Stimulated activated CD4-positive, alpha-beta T cell treated with anti-CD3 and anti-CD28 coated beads, TNF-alpha, amount 100 ng/mL, for 48 hours (primary cell): ENCODE measurements around the gene CDH13.

ENCODE experiments used
- DNase-seq, 3 donors: peaks; one replicate each; pipeline ENCODE4 v3.0.0-alpha.2; 2020; ENCODE audit warnings: low read depth in 3 of 3

The CDH13 gene

DNA sequence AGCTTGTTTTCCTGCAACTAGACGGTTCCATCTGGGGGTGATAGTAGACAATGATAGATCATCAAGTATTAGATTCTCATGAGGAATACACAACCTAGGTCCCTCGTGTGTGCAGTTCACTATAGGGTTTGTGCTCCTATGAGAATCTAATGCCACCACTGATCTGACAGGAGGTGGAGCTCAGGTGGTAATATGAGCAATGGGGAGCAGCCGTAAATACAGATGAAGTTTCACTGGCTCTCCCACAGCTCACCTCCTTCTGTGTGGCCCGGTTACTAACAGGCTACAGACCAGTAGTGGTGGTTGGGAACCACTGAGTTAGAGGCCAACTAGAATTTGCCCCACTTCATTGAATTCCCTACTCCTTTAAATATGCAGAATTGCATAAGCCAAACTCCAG, 1033.5 kb downstream of the CDH13 start:
- DNase-seq: no peak

DNA sequence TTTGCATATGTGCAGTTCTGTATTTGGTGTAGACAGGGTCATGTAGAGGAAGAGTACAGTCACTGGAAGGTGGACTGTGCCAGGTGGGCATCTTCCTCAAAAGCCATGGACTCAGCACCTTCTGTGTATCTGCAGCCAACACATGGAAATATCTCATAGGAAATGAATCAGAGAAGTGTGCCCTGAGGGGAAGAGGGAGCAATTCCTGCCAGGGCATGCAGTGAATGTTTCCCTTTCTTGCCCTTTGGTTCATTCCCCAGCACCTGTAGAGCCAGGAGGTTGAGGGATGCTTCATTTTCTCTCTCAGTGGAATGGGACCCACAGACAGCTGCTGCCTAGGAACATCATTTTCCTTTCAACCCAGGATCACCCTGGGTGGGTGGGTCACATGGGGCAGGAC, 1034.9 kb downstream of the CDH13 start:
- DNase-seq: no peak

DNA sequence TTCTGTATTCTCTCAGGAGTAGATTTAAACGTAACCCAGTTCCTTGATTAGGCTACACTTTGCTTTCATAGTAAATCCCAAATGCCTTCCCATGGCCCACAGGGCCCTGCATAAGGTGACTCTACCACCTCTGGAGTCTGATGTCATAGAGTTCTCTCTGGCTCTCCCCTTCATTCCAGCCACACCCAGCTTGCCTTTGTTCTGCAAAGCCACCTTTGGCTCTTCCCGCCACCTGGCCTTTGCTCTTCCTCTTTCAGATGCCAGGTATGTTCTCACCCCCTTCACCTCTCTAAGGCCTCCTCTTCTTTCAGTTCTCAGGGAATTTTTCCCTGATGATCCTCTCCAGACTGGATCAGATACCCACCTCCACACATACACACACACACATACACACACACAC, 1039.7 kb downstream of the CDH13 start:
- no peak for DNase-seq

DNA sequence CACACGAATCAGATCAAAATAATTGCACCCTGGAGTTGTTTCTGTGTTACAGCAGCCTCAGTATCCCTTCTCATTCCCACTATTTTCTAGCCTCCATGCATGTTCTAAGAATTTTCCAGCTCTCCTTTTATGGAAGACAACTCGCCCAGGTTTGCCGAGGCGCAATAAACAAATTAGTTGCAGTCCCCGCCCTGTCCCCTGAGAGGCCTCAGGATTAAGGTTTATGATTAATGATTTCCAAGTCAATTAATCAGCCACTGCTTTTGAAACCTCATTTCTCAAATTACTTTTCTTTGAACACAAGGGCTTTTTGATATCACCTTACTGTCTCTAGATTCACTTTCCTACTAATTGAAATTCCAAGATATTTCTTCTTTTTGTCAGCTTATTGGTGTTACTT, 1042.7 kb downstream of the CDH13 start:
- no peak for DNase-seq

- DNase-seq: no peak
These were observed 1048.3 kb downstream of the CDH13 start for GRCh38 chr16:83674931-83675535.

DNA sequence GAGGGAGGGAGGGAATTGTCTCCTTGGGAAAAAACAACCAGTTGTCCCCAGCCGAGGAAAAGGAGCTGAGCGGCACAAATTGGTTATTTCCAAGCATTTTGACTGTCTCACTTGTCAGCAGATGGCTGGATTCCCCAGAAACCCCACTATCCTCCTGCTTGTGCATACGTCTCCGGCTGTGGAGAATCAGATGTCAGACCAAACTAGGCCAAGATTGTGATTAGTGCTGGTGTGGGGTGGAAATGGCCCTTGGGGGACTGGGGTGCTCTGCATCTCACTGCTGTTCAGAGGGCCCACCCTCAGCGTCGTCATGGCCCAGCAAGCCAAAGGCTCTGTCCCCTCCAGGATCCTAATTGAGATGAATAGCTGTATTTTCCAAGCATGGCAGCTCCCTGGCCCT, 1049.3 kb downstream of the CDH13 start:
- DNase-seq: no peak

DNA sequence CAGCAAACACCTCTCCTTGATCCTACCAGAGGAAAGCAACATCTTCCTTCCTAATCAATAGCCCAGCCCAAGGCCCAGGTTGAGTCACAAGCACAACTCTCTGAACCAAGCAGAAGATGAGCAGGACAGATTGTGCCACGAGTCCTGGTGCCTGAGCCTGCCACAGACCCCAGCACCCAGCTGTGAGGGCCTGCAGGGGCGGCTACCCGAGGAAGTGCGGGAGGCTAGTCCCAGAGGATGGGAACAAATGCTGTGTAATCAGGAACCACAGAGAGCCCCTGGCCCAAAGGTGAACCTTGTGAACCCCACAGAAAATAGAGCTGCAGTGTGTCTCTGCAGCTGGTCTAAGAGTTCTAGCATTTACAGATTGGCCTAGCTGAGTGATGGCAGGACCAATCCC, 1054.2 kb downstream of the CDH13 start:
- DNase-seq: no peak

- no peak for DNase-seq
These were observed 1054.7 kb downstream of the CDH13 start for GRCh38 chr16:83681381-83681956.

DNA sequence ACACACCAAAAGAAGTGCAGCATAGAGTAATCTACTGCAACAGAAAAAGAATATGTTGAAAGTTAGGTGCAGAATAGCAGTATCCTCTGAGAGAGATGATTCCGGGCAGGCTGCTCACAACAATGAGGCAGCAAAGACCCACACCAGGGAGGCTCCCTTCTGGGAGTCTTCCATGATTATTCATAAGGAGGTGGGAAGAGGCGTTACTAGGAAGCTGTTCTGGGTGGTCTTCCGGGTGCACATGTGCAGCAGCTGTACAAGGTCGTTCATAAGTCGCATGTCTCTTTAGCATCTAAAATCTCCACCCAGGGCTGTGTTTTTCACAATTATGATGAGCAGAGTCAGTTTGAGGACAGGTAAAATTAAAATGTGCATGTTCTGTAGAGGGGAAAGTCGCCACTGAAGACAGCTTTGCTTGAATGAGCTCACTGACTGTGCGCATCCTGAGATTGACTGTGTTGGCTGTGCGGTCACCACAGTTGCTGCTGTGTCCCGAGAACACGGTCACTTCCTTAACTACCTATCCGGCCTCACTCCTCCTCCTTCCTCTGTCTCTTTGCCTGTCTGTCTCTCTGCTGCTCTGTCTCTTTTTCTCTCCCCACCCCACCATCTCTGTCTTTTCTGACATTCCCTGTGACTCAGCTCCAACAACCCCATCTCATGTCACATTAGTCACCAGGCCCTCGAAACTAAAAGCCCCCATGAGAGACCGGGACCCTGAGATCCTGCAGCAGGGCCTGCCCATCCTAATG, 1055.5 kb downstream of the CDH13 start:
- DNase-seq: no peak

DNA sequence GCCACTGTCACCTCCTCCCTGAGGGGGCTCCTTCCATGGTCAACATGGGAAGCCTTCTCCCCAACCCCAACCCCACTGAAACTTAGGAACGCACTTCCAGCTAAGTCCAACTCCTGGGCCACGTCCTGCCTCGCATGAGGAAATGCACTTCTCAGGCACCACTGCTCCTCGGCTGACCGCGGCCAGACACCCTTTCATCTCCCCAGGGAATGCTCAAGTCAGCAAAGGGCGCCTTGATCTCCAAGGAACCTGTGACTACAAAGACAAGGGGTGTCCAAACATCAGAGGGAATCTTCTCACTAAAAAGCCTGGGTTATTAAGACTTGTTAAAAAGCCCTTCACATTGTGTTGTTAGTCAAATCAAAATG, 1056.1 kb downstream of the CDH13 start:
- no peak for DNase-seq

GRCh38 chr16:83685615-83686165, 1058.9 kb downstream of the CDH13 start:
- DNase-seq: no peak

- DNase-seq: no peak
These were observed 1060.0 kb downstream of the CDH13 start for GRCh38 chr16:83686726-83687125.

DNA sequence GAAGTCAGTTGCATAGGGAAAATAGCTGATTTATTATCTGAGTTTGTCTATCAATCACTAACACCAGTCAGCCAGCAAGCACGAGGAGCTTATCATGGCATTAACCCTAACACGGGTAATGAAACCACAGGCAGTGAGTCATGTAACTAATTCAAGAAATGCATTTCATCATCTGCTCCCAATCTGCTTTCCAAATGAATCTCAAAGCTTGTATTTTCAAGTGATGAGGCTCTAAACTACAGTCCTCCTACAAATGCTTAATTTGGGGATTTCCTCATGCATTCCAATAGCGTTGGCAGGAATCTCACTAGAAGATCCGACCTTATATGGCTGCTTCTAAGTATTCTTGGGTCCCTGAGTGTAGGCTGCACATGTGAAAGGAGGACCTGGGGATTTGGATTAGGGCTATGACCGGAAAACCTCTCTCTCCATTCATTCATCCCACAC, 1062.6 kb downstream of the CDH13 start:
- no peak for DNase-seq

DNA sequence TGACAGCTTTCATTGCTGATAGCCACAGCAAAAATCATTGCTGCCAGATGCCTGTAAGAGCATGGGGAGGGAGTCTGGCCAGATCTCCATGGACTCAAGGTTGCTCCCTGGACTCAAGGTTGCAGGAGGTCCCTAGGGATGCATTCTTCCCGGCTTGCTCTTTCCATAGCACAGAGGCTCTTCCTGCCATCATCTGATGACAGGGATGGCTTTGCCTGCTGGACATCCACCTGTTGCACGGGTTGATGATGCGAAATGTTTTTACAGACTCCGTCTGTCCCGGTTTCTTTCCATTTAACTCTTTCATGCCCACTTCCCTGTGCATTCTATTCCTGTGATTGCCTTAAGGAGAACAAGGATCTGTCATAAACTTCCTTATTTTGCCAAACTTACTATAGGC, 1065.5 kb downstream of the CDH13 start:
- DNase-seq: no peak

GRCh38 chr16:83698964-83699363, 1072.2 kb downstream of the CDH13 start:
- no peak for DNase-seq

DNA sequence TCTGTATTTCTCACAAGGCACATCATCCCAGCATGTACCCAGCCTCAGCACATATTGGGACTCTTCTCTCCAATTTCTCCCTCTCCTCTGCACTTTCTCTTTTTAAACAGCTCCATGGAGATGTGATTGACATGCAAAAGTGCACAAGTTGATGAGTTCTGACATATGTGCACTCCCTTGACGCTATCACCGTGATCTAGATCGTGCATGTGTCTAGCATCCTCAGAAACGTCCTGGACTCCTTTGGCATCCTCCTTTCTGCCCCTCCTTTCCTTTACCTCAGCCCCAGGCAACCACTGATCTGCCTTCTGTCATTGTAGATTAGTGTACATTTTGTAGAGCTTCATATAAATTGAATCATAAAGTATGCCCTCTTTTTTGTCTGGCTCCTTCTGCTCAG, 1073.0 kb downstream of the CDH13 start:
- no peak for DNase-seq

- no peak for DNase-seq
These were observed 1074.1 kb downstream of the CDH13 start for GRCh38 chr16:83700918-83701317.

DNA sequence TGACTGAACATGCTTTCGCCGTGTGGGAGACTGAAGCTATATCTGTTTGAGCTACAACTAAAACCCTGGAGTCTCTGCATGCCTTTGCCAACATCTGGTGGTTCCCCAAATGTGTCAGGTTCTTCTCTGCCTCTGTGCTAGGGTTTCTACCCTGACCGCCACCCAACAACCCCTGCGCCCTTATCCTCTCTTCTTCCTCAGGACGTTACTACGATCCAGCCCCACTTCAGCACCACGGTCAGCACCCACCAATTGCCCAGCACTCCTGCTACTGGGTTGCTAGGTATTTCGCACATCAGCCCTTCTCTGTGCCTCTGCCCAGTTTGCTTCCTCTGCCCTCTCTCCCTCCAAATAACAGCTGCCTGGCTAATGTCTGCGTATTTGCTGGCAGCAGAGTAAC, 1074.7 kb downstream of the CDH13 start:
- DNase-seq: peak in 1 of 3 donors; percentile 13

- no peak for DNase-seq
These were observed 1077.9 kb downstream of the CDH13 start for GRCh38 chr16:83704656-83705055.

GRCh38 chr16:83705856-83706255, 1079.1 kb downstream of the CDH13 start:
- DNase-seq: no peak

- no peak for DNase-seq
These were observed 1079.6 kb downstream of the CDH13 start for GRCh38 chr16:83706394-83706793.

DNA sequence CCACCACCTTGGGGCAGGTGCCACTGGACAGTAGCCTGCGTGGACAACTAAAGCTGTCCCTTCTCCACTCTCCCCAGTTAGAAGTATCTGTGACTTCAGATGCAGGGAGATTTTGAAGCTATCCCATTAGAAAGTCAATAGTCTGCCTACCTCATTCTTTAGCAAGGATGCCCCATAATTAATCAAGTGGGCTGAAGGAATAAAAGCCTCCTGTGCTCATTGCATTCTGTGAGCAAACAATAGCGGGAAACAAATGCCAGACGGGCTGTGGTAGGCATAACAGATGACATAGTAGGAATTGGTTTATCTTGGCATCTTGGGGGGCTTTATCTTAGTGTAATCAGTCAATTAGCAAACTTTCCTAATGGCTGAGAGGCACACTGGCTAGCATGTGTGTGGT, 1084.3 kb downstream of the CDH13 start:
- no peak for DNase-seq

DNA sequence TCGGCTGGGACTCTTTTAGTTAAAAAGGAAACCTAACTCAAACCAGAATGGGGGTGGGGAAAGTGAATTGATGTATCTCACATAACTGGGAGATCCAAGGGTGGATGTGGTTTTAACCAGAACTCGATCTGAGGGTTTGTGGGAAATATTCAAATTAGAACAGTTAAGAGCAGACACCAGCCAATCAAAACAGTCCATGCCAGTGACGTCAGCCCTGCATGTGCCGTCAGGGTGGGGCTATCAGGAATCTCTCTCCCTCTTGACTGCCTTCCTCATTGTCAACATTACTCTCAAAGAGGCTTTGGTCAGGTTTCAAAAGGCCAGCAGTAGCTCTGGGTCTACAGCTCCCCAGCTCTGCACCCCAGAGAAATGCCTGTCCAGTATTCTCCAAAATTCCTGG, 1086.8 kb downstream of the CDH13 start:
- no peak for DNase-seq
